GM15510 (cell line): Measurements from ENCODE around the gene FGF14.

ENCODE experiments used
- POLR2A ChIP-seq: IDR thresholded peaks from 3 replicates; pipeline ENCODE4 v1.6.1; 2011; ENCODE audit warnings: borderline replicate concordance; ENCODE audit not compliant: insufficient read length; ENCODE audit errors: extremely low read depth

FGF14 gene

DNA sequence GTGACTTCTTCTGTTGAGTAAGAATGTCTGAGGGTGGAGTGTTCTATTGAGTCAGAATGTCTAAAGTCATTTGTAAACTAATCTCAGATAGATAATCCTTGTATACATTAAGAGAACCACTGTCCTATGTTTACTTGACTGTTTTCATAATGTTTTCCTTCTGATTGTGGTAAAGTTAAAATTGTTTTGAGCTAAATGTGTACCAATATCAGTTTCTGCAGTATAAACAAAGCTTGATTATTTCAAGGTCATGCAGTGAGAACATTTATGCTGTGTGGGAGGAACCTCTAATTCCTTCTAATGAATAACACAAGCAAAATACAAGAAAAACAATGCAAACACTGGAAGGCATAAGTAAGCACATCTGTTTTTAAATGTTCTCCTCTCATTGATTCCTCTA, 434.6 kb downstream of the FGF14 start:
- no peak for TF ChIP-seq POLR2A

DNA sequence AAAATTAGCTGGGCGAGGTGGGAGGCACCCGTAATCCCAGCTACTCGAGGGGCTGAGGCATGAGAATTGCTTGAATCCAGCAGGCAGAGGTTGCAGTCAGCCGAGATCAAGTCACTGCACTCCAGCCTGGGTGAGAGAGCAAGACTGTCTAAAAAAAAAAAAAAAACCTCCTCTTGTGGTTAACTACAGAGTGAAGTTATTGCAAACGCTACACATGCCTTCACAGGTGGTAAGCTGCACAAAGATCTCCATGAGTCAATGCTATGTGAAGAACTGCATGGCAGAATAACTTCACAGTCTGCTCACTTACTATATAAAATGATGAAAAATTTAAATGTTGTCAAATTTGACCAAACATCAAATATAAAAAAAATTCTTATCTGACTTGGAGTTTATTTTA, 436.8 kb downstream of the FGF14 start:
- no peak for TF ChIP-seq POLR2A

DNA sequence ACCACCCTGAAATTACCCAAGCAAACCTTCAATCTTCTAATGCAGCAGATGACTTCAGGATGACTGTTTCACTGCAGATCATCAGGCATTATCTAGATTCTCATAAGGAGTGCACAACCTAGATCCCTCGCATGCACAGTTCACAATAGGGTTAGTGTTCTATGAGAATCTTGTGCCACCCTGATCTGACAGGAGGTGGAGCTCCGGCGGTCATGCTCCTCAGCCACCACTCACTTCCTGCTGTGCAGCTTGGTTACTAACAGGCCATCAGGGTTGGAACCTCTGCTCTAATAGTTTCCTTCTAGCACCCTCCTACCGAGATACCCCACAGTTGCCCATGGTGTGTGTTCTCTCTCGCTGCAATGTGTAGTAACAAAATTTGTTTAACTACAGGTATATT, 442.8 kb downstream of the FGF14 start:
- no peak for TF ChIP-seq POLR2A

DNA sequence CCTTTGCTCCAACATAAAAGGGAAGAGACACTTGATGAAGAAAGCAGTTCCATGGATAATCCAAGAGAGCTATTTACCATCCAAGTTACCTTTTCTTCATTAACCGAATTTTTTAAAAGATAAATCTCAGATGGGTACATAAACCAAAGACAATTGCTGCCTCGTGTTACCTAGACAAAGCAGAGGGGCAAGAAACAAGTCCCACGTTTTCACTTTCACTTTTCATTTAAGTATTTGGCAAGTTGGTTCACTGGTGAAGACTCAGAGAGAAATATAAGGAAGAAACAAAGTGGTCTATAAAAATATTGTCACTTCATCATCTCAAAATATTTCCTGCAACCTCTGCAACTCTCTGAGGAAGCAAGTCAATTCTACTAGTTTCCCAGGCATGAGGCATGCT, 446.1 kb downstream of the FGF14 start:
- no peak for TF ChIP-seq POLR2A

DNA sequence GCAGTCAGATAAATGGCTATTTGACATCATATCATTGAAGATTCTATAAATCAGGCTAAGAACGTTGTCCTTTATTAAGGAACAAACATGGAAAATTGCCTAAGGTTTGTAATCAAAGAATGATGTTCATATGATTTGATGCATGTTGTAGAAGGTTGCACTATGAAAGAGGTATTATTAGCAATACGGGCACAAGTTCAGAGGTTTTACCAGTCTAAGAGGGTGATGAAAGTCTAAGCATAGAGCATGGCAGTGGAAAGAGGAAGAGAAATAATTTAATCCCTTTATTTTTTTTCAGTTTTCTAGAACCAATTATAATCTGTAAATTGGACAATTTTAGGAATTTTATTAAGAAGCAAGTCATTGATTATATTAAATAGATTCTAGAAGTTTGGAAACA, 450.7 kb downstream of the FGF14 start:
- TF ChIP-seq POLR2A = no peak

DNA sequence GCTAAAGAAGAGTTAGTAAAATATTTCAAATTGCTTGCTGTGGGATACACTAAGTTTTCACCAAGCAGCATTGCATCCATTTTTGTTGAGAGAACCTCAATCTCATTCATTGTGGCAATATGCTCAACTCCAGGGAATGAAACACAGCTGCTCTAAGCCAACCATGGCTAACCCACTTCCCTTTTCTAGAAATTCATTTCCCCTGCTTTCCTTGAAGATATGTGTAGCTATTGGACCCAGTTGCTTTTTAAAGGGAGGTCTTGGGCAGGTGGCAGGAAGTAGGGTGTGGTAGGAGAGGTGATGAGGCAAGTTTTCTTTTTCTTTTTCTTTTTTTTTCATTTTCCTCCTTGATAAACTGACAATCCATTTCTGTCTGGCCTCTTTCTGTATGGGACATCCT, 452.2 kb downstream of the FGF14 start:
- no peak for TF ChIP-seq POLR2A

DNA sequence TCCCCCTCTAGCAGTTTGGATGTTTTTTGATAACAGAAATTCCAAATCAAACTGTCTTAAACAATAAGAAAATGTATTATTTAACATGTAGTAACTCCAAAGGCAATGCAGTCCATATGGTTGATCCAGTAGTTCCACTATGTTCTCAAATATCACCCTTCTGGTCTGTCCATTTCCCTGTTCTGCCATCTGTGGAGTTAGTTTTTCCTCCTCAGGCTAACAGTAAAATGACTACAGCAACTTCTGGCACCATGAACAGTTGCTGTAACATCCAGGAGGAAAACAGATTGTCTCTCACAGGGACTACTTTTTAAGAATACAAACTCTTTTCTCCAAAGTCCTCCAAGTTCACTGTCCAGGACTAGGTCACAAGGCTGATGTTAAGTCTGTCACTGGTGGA, 455.4 kb downstream of the FGF14 start:
- no peak for TF ChIP-seq POLR2A

DNA sequence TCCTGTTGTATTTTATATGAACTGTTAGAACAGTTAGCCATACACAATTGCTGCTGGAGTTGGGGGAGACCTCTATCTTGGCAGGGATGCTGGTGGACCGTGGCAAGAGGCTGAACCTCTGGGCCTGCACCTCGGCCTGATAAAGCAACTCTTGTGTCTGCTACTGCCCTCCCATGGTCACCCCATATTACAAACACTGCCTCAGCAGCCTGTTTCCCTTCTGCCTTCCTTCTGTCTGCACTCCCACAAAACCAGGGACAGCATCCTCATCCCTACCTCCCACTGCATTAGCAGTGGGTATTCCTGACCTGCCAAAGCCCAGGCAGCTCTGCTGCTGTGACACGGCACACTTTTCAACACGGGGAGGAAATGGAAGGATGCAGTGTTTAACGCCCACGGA, 456.4 kb downstream of the FGF14 start:
- no peak for TF ChIP-seq POLR2A

DNA sequence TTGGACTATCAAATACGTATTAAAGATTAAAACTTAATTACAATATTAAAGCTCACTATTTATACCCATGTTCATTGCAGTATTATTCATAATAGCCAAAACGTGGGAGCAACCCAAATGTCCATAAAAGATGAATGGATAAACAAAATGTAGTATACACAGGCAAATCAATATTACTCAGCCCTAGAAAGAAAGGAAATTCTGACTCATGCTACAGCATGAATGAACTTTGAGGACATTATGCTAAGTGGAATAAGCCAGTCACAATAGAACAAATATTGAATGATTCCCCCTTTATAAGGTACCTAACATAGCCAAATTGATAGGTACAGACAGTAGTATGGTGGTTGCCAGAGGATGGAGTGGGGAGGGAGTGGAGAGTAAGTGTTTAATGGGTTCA, 457.3 kb downstream of the FGF14 start:
- no peak for TF ChIP-seq POLR2A

DNA sequence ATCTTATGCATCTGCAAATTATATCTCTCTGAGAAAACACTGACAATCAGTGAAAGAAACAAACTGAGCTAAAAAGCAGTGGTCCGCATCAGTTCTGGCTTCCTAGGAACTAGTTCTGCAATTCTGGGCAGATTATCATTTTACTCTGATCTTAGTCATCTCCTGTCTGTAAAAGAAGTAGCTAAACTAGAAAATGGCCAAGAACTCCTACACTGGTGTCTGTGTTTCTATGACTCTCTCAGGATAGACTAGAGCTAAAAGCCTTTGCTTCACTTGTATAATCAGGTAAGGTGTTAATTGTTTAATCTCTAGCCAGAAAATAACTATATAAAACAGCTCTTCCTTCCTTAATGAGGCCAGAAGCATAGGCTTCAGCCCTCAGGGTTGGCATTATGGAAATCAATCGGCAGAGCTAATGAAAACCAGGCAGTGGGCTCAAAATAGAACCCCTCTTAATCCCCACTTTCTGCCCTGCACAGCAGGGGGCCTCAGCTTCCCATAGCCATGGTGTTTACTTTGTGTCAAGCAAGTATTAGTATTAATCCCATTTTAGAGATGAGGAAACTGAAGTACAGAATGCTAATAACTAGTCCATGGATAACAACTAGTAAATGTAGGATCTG, 459.2 kb downstream of the FGF14 start:
- TF ChIP-seq POLR2A = no peak

DNA sequence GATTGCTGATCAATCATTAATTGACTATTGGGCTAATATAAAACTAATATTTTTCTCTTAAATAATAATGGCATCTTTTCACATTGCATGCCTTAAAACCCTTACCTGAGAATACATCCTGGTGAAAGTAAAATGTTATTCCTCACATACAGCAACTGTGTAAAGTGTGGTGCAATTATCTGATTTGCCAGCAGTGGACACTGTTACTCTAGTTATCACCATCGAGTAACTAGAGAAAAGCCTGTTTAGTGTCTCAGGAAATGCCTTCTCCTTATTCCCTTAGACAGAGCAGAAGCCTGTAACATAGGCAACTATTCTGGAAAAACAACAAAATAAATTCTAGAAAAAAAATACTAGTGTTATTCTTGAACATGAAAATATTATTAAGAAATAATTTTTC, 459.8 kb downstream of the FGF14 start:
- TF ChIP-seq POLR2A = no peak

DNA sequence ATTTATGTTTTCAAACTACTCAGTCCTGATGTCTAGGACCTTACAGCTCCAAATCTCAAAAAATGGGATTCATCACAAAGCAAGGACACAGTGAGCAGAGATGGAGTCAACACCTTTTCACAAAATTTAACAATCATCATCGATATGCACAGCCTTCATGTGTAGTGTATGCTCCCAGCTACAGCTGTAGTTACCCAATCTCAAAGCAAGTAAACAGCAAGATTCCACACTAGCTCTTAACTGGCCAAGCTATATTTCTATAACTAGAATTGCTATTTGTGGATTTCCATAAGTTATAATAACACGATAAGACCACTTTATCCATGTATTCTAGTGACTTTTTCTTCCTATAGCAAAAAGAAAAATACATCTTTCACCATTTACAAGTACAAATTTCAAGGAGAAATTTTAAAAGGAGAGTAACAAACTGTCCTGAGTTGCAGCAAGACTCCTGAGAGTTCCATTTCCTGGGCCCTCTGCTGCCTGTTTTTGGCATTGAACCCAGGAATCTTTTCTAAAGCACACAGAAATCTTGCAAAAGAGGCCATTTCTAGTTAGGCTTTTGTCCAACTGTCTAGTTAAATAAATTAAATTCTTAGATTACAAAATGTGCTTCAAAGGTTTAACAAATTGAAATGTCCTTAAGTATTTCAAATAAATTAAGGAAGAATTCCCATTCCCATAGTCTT, 460.6 kb downstream of the FGF14 start:
- no peak for TF ChIP-seq POLR2A

DNA sequence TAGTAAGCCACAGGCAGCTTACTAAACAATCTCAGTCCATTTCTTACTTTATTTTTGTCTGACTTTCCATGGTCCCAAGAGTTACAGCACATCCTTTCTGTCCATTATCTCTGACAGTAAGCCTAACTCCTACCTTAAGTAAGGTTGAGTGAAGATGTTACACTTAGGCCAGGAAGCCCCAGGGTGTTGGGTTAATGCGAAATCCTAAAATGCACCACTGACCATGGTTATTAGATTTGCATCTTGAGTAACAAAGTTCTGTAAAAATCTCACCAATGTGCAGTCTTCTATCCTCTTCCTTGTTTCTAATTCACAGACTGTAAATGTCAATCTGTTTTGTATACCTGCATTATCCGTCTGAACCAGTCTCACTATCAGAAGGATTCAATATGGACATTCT, 462.5 kb downstream of the FGF14 start:
- no peak for TF ChIP-seq POLR2A

DNA sequence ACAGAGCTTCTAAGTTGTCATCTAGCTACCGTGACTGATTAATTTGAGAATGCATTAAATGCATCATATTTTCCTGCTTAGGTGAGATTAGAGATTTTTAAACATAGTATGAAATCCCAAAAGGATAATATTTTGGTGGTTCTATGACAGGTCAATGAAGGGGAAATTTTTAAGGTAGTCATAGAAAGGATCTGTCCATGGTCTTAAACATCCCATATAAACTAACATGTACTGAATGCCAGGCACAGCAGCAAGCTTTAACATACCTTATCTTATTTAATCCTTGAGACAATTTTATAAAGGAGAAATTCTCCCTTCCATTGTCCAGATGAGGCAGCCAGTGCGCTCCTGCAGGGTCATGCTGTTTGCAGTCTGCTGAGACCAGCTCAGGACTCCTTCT, 466.0 kb downstream of the FGF14 start:
- no peak for TF ChIP-seq POLR2A

DNA sequence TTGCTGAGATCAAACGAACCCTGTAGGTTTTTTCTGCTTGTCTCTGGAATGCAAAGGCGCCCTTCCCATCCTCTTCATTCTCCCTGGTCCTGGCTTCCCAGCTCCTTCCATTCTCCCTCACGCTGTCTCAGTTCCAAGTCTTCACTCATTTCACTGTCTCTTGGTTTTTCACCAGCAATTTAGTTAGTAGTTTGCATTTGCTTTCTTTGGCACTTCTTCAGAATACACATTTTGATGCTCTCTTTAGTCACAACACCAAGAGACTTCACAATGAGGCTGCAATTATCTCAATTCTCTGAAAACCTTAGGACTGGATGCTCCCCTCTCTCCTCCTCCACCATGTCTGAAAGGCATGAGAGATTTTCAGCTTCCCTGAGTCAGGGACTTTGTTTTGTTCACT, 470.7 kb downstream of the FGF14 start:
- TF ChIP-seq POLR2A = no peak

DNA sequence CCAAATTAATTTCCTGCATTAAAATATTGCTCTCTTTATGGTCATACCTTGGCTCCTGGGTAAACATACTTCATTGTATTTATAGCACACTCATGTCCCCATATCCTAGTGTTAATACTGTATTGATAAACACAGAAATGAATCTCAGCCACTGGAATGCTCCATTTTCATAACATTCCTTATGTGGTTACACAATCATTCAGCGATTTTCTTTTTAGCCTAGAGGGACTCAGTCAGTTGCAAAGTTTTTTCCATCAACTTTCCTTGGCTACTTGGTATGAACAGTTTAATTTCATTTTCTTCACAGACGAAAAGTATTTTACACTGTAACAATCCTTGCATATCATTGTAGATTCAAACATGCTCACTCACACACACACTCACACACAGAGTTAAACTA, 471.5 kb downstream of the FGF14 start:
- TF ChIP-seq POLR2A = no peak
